Chondrocyte (in vitro differentiated cells): ENCODE results near the gene SCPEP1. TPM values are rescaled to one million over a fixed set of nuclear protein-coding genes. Genes with fewer than 3 reads are reported as not detected.

ENCODE experiments used
- DNase-seq: peaks from one replicate; pipeline ENCODE4 v3.0.0; 2021; ENCODE audit warnings: mixed read lengths, low spot score
- H3K27ac Mint-ChIP-seq: one replicate; pipeline ENCODE4 v1.8.0; 2021; ENCODE audit warnings: mild to moderate bottlenecking, moderate library complexity, mixed read lengths; ENCODE audit not compliant: unreplicated experiment
- H3K27me3 Mint-ChIP-seq: 2 replicates; pipeline ENCODE4 v1.8.0; 2021; ENCODE audit warnings: low read depth, mixed read lengths
- H3K36me3 Mint-ChIP-seq: 2 replicates; pipeline ENCODE4 v1.8.0; 2021; ENCODE audit warnings: low read depth, mixed read lengths
- H3K4me1 Mint-ChIP-seq: 2 replicates; pipeline ENCODE4 v1.8.0; 2021; ENCODE audit warnings: low read depth, mild to moderate bottlenecking, mixed read lengths
- H3K4me3 Mint-ChIP-seq: one replicate; pipeline ENCODE4 v1.8.0; 2021; ENCODE audit warnings: mild to moderate bottlenecking, moderate library complexity, mixed read lengths; ENCODE audit not compliant: unreplicated experiment
- H3K9me3 Mint-ChIP-seq: 2 replicates; pipeline ENCODE4 v1.8.0; 2021; ENCODE audit warnings: low read depth, mixed read lengths
- long read RNA-seq: library from polyadenylated mRNA; stranded (forward); transcript quantifications from one replicate; pipeline ENCODE4 v2.0.0, GENCODE V29; 2021
- total RNA-seq: library from RNA; stranded (reverse); gene quantifications from 3 replicates; pipeline ENCODE4 v1.2.1, GENCODE V29; 2021
- TF ChIP-seq, protein P1 (sequence below): fragments of 200-600 bp; sonication (generic); IDR thresholded peaks from 2 replicates; pipeline ENCODE4 v1.5.0; 2021; ENCODE audit warnings: antibody characterized with exemption, mild to moderate bottlenecking, moderate library complexity

SCPEP1 gene, protein sequence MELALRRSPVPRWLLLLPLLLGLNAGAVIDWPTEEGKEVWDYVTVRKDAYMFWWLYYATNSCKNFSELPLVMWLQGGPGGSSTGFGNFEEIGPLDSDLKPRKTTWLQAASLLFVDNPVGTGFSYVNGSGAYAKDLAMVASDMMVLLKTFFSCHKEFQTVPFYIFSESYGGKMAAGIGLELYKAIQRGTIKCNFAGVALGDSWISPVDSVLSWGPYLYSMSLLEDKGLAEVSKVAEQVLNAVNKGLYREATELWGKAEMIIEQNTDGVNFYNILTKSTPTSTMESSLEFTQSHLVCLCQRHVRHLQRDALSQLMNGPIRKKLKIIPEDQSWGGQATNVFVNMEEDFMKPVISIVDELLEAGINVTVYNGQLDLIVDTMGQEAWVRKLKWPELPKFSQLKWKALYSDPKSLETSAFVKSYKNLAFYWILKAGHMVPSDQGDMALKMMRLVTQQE
- 44.3 to 67.0 TPM (median 50.8 TPM) in 3 replicates for total RNA-seq
- long read RNA-seq, transcript SCPEP1-201 (13 exons, 1,942 nt) = major isoform, 112 of 126 reads
- long read RNA-seq, partial matches to known transcripts = 3 of 126 reads
- long read RNA-seq, other reads (novel, unspliced or antisense) = 9 of 126 reads

DNA sequence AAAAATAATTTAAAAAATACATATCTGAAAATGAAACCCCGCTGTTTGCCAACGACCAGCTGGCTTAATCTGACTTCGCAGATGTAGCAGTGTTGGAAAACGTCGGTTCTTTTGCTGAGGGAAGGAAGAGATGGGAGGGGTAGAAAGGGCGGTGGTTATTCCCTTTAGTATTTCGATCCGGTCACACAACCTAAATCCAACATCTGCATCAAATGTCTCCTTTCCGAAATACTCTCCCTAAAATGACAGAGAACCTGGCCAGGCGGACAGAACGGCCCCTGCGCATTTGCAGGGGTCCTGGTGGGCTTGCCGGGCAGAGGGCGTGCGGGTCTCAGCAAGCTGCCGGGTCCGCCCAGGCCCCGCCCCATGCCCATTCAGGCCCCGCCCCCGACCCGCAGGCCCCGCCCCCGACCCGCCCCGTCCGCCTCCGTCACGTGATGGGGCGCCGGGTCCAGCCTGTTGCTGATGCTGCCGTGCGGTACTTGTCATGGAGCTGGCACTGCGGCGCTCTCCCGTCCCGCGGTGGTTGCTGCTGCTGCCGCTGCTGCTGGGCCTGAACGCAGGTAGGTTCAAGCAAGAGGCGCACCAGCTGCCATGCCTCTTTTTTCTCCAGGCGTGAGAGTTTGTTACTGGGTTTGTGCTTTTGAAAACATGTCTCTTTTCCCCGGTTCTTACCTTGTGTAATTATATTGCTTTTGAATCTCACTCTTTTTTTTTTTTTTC, at the start of gene SCPEP1:
Gene SCPEP1, plus strand, starts transcription at position 459 of the 723 bp plus-strand sequence. Its CDS starts 29 bp downstream, at position 488.
- Mint-ChIP-seq H3K36me3 (no peaks in the 10 kb centered on the region), H3K4me3 (peak within 1 kb of the TSS; percentile 91), H3K27ac (peak within 1 kb of the TSS; percentile 93), H3K27me3 (no peaks in the 10 kb centered on the region), H3K4me1 (peaks cover 22% of the 10 kb centered on the region), H3K9me3 (no peaks in the 10 kb centered on the region)
- peak; percentile 95 for DNase-seq
- TF ChIP-seq, protein P1, sequence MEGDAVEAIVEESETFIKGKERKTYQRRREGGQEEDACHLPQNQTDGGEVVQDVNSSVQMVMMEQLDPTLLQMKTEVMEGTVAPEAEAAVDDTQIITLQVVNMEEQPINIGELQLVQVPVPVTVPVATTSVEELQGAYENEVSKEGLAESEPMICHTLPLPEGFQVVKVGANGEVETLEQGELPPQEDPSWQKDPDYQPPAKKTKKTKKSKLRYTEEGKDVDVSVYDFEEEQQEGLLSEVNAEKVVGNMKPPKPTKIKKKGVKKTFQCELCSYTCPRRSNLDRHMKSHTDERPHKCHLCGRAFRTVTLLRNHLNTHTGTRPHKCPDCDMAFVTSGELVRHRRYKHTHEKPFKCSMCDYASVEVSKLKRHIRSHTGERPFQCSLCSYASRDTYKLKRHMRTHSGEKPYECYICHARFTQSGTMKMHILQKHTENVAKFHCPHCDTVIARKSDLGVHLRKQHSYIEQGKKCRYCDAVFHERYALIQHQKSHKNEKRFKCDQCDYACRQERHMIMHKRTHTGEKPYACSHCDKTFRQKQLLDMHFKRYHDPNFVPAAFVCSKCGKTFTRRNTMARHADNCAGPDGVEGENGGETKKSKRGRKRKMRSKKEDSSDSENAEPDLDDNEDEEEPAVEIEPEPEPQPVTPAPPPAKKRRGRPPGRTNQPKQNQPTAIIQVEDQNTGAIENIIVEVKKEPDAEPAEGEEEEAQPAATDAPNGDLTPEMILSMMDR = no peak

DNA sequence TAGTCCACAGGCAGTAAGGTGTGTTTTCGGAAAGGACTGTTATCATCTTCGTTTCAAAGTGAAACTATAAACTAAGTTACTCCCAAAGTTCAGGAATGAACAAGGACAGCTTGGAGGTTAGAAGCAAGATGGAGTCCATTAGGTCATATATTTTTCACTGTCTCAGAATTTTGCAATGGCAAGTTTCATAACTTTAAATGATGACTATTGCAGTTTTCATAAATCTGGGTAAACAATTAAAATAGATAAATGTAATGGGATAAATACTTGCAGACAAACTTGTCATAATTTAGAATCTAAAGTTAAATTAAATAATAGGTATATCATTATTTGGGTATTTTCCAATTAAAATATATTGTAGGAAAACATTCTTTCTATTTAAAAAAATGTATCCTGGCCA, 49.3 kb upstream of the SCPEP1 start:
- Mint-ChIP-seq H3K4me1 (no peaks in the 10 kb centered on the region), H3K4me3 (no peak overlapping the region), H3K27me3 (no peaks in the 10 kb centered on the region), H3K9me3 (peaks cover 15% of the 10 kb centered on the region), H3K36me3 (no peaks in the 10 kb centered on the region), H3K27ac (no peak overlapping the region)
- TF ChIP-seq, protein P1 = no peak
- DNase-seq = no peak

DNA sequence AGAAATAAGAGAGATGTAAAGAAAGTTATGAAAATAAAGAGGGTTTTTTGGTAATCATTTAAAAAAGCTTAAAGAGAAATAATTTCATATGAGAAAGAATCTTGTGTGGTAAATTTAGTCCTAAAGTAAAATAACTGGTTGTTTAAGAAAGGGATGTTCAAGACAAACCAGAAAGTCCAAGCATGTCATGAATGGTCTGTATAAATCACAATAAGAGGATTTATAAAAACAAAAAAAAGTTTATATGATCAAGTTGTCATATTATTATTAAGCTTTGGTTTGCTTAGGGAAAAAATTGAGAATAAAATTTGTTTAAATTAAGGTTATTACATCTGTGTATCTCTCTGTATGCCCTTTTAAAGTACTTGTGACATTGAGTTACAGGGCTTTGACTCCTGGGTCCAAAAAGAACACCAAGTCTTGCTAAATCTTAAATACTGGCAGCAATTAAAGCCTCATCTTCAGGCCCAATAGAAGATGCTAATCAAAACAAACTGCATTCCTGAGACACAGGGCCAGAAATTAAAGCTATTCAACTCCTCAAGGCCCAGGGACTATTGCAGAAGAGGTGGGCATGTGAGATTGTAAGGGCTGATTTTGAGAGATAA, 48.5 kb upstream of the SCPEP1 start:
- Mint-ChIP-seq H3K4me1 (no peaks in the 10 kb centered on the region), H3K4me3 (no peak overlapping the region), H3K9me3 (peaks cover 15% of the 10 kb centered on the region), H3K27me3 (no peaks in the 10 kb centered on the region), H3K27ac (no peak overlapping the region), H3K36me3 (peaks cover 1% of the 10 kb centered on the region)
- no peak for DNase-seq
- TF ChIP-seq, protein P1 = no peak

DNA sequence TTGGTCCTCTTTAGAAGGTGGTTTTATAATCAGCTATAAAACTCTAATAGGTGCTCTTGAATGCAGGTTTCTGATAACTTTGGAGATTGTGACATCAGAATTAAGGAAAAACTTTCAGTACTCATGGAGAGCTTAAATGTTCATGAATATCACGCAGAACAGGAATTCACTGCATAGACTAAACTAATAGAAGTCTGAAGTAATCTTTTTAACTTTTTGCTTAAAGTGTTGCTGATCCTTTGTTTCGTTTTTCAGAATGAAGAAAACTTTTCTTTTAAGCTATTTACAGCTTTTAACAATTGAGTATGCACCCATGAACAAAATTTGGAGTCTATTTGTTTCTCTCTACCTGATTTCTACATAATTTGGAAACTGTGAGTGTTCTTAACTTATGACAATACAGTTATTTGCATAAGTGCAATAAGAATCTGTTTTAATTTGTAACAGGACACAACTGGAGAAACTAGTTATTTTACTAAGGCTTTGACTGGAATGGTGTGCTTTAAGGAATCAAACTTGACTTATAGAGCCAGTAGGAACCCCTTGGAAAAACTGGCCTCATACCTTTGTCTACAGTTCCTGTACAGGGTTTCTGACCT, 47.1 kb upstream of the SCPEP1 start:
- Mint-ChIP-seq H3K27ac (no peak overlapping the region), H3K4me3 (no peak overlapping the region), H3K4me1 (no peaks in the 10 kb centered on the region), H3K27me3 (no peaks in the 10 kb centered on the region), H3K36me3 (peaks cover 2% of the 10 kb centered on the region), H3K9me3 (peaks cover 15% of the 10 kb centered on the region)
- DNase-seq = no peak
- TF ChIP-seq, protein P1 = no peak
